ENCODE results near the gene DLEC1.

The DLEC1 gene

GRCh38 chr3:38039101-38039898 is at the start of gene DLEC1:
Gene DLEC1, plus strand, starts transcription at chr3:38039208. Its CDS starts 18 bp downstream, at chr3:38039226.
- DNase-seq (ENCODE audit: low read depth, low spot score) = no peak

- no peak for DNase-seq (ENCODE audit: low read depth, low spot score)
Observed at GRCh38 chr3:37989821-37990480, 49.1 kb upstream of the DLEC1 start.

- DNase-seq (ENCODE audit: low read depth, low spot score) = no peak
Observed at GRCh38 chr3:37990527-37990926, 48.5 kb upstream of the DLEC1 start, which contains the start of gene VILL. Gene VILL, plus strand, starts transcription at chr3:37990786. Its CDS starts 2,887 bp downstream, at chr3:37993673.

GRCh38 chr3:37991109-37991508 is 47.9 kb upstream of the DLEC1 start:
- no peak for DNase-seq (ENCODE audit: low read depth, low spot score)

GRCh38 chr3:37991823-37992222 is 47.2 kb upstream of the DLEC1 start:
- DNase-seq (ENCODE audit: low read depth, low spot score) = no peak

GRCh38 chr3:37992271-37993066 is 46.5 kb upstream of the DLEC1 start:
- DNase-seq (ENCODE audit: low read depth, low spot score) = no peak

GRCh38 chr3:37993067-37993455 is 45.9 kb upstream of the DLEC1 start:
- no peak for DNase-seq (ENCODE audit: low read depth, low spot score)

GRCh38 chr3:37993460-37993819 is 45.6 kb upstream of the DLEC1 start:
- DNase-seq (ENCODE audit: low read depth, low spot score) = no peak

- DNase-seq (ENCODE audit: low read depth, low spot score) = peak; percentile 51
Observed at GRCh38 chr3:37993820-37994638, 45.0 kb upstream of the DLEC1 start.

GRCh38 chr3:37994639-37994972 is 44.4 kb upstream of the DLEC1 start:
- no peak for DNase-seq (ENCODE audit: low read depth, low spot score)

- no peak for DNase-seq (ENCODE audit: low read depth, low spot score)
Observed at GRCh38 chr3:37995652-37996641, 43.1 kb upstream of the DLEC1 start.

GRCh38 chr3:37996785-37997301 is 42.2 kb upstream of the DLEC1 start:
- DNase-seq (ENCODE audit: low read depth, low spot score) = peak; percentile 53

- DNase-seq (ENCODE audit: low read depth, low spot score) = no peak
Observed at GRCh38 chr3:37997342-37997741, 41.7 kb upstream of the DLEC1 start.

GRCh38 chr3:37997791-37998370 is 41.1 kb upstream of the DLEC1 start:
- no peak for DNase-seq (ENCODE audit: low read depth, low spot score)

GRCh38 chr3:37999836-38000235 is 39.2 kb upstream of the DLEC1 start:
- no peak for DNase-seq (ENCODE audit: low read depth, low spot score)

GRCh38 chr3:38000242-38000916 is 38.6 kb upstream of the DLEC1 start:
- no peak for DNase-seq (ENCODE audit: low read depth, low spot score)

GRCh38 chr3:38000965-38001455 is 38.0 kb upstream of the DLEC1 start:
- no peak for DNase-seq (ENCODE audit: low read depth, low spot score)

- DNase-seq (ENCODE audit: low read depth, low spot score) = no peak
Observed at GRCh38 chr3:38001456-38002081, 37.4 kb upstream of the DLEC1 start.
